PFSK-1 (cell line): Measurements from ENCODE around the gene IFNGR2.
A peak's percentile ranks its signal among the peaks of the same experiment; 100 is the strongest.

Experiments used
- FOXP2 ChIP-seq: optimal IDR thresholded peaks from 2 replicates; pipeline ENCODE3; 2011; ENCODE audit warnings: borderline replicate concordance, control low read depth, inconsistent platforms; ENCODE audit not compliant: insufficient read depth; ENCODE audit errors: extremely low read length, extremely low read depth
- POLR2AphosphoS5 ChIP-seq: IDR thresholded peaks from 2 replicates; pipeline ENCODE4 v1.6.1; 2012; ENCODE audit warnings: low read depth, mild to moderate bottlenecking, control low read depth, low read length, moderate library complexity
- SIN3A ChIP-seq: IDR thresholded peaks from 2 replicates; pipeline ENCODE4 v1.6.1; 2012; ENCODE audit warnings: mild to moderate bottlenecking, low read length, moderate library complexity, borderline replicate concordance; ENCODE audit not compliant: insufficient read depth
- TAF1 ChIP-seq: IDR thresholded peaks from 2 replicates; pipeline ENCODE4 v1.6.1; 2012; ENCODE audit warnings: low read length, control low read depth, borderline replicate concordance; ENCODE audit not compliant: insufficient read depth
- TF ChIP-seq, protein P1 (sequence below), 2 experiments: IDR thresholded peaks; 2 replicates each; pipeline versions ENCODE4 v1.6.1 to v1.8.0; 2011 to 2012; ENCODE audit warnings: low read depth in 2 of 2, low read length in 2 of 2, control low read depth in 1 of 2, inconsistent platforms in 1 of 2, mild to moderate bottlenecking in 1 of 2, moderate library complexity in 1 of 2; ENCODE audit not compliant: insufficient read depth in 1 of 2

IFNGR2 gene

GRCh38 chr21:33377221-33377920 lies 25.8 kb upstream of the IFNGR2 start:
- TF ChIP-seq POLR2AphosphoS5 = no peak
- no peak for TF ChIP-seq TAF1
- TF ChIP-seq, protein P1, sequence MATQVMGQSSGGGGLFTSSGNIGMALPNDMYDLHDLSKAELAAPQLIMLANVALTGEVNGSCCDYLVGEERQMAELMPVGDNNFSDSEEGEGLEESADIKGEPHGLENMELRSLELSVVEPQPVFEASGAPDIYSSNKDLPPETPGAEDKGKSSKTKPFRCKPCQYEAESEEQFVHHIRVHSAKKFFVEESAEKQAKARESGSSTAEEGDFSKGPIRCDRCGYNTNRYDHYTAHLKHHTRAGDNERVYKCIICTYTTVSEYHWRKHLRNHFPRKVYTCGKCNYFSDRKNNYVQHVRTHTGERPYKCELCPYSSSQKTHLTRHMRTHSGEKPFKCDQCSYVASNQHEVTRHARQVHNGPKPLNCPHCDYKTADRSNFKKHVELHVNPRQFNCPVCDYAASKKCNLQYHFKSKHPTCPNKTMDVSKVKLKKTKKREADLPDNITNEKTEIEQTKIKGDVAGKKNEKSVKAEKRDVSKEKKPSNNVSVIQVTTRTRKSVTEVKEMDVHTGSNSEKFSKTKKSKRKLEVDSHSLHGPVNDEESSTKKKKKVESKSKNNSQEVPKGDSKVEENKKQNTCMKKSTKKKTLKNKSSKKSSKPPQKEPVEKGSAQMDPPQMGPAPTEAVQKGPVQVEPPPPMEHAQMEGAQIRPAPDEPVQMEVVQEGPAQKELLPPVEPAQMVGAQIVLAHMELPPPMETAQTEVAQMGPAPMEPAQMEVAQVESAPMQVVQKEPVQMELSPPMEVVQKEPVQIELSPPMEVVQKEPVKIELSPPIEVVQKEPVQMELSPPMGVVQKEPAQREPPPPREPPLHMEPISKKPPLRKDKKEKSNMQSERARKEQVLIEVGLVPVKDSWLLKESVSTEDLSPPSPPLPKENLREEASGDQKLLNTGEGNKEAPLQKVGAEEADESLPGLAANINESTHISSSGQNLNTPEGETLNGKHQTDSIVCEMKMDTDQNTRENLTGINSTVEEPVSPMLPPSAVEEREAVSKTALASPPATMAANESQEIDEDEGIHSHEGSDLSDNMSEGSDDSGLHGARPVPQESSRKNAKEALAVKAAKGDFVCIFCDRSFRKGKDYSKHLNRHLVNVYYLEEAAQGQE (IDR thresholded peaks at IDR 0.05; ENCODE audit: insufficient read depth in 1 of 2, low read depth in 2 of 2, low read length in 2 of 2) = no peak
- no peak for TF ChIP-seq FOXP2
- TF ChIP-seq SIN3A = no peak

DNA sequence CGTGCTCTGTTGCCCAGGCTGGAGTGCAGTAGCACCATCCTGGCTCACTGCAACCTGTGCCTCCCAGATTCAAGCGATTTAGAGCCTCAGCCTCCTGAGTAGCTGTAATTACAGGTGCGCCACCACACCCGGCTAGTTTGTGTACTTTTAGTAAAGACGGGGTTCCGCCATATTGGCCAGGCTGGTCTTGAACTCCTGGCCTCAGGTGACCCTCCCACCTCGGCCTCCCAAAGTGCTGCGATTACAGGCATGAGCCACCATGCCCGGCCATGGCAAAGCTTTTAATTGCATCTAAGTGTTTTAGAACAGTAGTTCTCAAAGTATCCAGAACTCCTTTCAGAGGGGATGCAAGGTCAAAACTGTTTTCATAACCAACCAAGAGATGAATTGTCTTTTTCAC lies 25.1 kb upstream of the IFNGR2 start:
- TF ChIP-seq FOXP2 (no peak), POLR2AphosphoS5 (no peak), SIN3A (no peak), TAF1 (no peak)
- TF ChIP-seq, protein P1 (IDR thresholded peaks at IDR 0.05; ENCODE audit: insufficient read depth in 1 of 2, low read depth in 2 of 2, low read length in 2 of 2) = no peak

DNA sequence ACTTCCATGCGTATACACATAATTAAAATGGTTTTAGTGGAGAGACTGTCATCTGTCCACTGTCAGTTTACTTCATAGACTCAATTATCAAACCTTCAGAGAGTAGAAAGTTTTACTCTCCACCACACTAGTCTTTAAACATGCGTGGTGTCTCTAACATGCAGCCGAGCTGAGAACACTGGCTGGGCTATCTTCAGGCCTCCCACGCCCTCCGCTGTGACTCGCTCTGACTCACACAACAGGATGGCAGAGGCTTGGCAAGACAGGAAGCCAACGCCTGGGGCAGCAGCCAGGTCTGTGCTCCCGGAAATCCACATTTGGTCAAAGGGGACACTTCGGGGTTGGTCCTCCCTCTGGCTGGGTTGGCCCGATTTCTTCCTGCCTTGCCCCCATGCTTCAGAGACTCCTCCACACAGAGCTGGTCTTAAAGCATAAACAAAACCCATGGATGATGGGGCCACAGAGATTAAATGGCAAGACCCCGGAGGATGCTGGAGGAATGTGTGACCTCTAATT lies 22.7 kb upstream of the IFNGR2 start:
- TF ChIP-seq FOXP2 (peak; percentile 94), POLR2AphosphoS5 (no peak), SIN3A (no peak), TAF1 (no peak)
- TF ChIP-seq, protein P1 (IDR thresholded peaks at IDR 0.05; ENCODE audit: insufficient read depth in 1 of 2, low read depth in 2 of 2, low read length in 2 of 2) = peak in 1 of 2 experiments; percentile 33; a peak in 1 of 4 replicates

GRCh38 chr21:33383056-33383888 lies 19.9 kb upstream of the IFNGR2 start:
- TF ChIP-seq TAF1 = 0 out of 2 replicates have a peak, but pooled peaks have one; percentile 20
- peak; percentile 93 for TF ChIP-seq FOXP2
- TF ChIP-seq, protein P1 (IDR thresholded peaks at IDR 0.05; ENCODE audit: insufficient read depth in 1 of 2, low read depth in 2 of 2, low read length in 2 of 2) = no peak
- no peak for TF ChIP-seq POLR2AphosphoS5
- peak; percentile 55; the same call in 1 of the 2 replicates for TF ChIP-seq SIN3A
